ENCODE data around the gene NHSL2.

- TF ChIP-seq GATA3 (IDR thresholded peaks at IDR 0.05; ENCODE audit: low read depth, low read length) = no peak
- no peak for TF ChIP-seq GATA2 (IDR thresholded peaks at IDR 0.05; ENCODE audit: low read depth, low read length)
Observed at GRCh38 chrX:72084114-72084513, 173.5 kb downstream of the NHSL2 start.
